Suprapubic skin (tissue), 4 donors: ENCODE results near the gene L3HYPDH. TPM values are rescaled to one million over a fixed set of nuclear protein-coding genes. Genes with fewer than 3 reads are reported as not detected.

Experiments
- DNase-seq, 2 donors: peaks; one replicate each; pipeline ENCODE4 v3.0.0-alpha.2; 2019; ENCODE audit warnings: low spot score in 2 of 2
- H3K27ac ChIP-seq: fragments of 200-600 bp; sonication (generic); one replicate; pipeline ENCODE4 v1.5.1; 2019
- H3K27me3 ChIP-seq: fragments of 200-600 bp; sonication (generic); one replicate; pipeline ENCODE4 v1.5.1; 2019
- H3K36me3 ChIP-seq: fragments of 200-600 bp; sonication (generic); one replicate; pipeline ENCODE4 v1.5.1; 2019
- H3K4me1 ChIP-seq: fragments of 200-600 bp; sonication (generic); one replicate; pipeline ENCODE4 v1.5.1; 2019
- H3K4me3 ChIP-seq: fragments of 200-600 bp; sonication (generic); one replicate; pipeline ENCODE4 v1.5.1; 2019; ENCODE audit warnings: mild to moderate bottlenecking
- H3K9me3 ChIP-seq: fragments of 200-600 bp; sonication (generic); one replicate; pipeline ENCODE4 v1.5.1; 2019
- CTCF ChIP-seq, 2 donors: fragments of 200-600 bp in 1 of 2; fragments of 450-650 bp in 1 of 2; sonication (generic) in 1 of 2; IDR thresholded peaks; one replicate each; pipeline ENCODE4 v1.5.1; 2016 to 2019; ENCODE audit warnings: antibody characterized with exemption in 2 of 2, mild to moderate bottlenecking in 1 of 2, moderate library complexity in 1 of 2
- EP300 ChIP-seq: sonication (generic); formaldehyde crosslinking; IDR thresholded peaks from one replicate; pipeline ENCODE4 v1.6.1; 2017; ENCODE audit warnings: antibody characterized with exemption
- POLR2A ChIP-seq, 2 donors: fragments of 450-650 bp; IDR thresholded peaks; one replicate each; pipeline ENCODE4 v1.6.1; 2017; ENCODE audit warnings: antibody characterized with exemption in 2 of 2, mild to moderate bottlenecking in 2 of 2, moderate library complexity in 2 of 2
- POLR2AphosphoS5 ChIP-seq, 3 donors: sonication (generic); formaldehyde crosslinking; IDR thresholded peaks; one replicate each; pipeline ENCODE4 v1.6.1; 2017; ENCODE audit warnings: antibody characterized with exemption in 3 of 3
- WGBS: methylation state at CpG from one replicate; pipeline ENCODE4 v1.1.5; 2018; 5-methylcytosine and 5-hydroxymethylcytosine counted together
- total RNA-seq, 4 donors: library from RNA; depleted of rRNA; stranded (reverse); fragments of >200 nt; gene quantifications; one replicate each; pipeline ENCODE4 v1.1.0, GENCODE V29; 2016

L3HYPDH gene
- total RNA-seq, 4 donors from 2014 or later, result 15.3 to 59.1 (median 23.3) TPM

GRCh38 chr14:59484639-59485175 lies 499 bp upstream of the L3HYPDH start:
- TF ChIP-seq EP300 (no peak), POLR2AphosphoS5 (IDR thresholded peaks at IDR 0.05) (no peak)
- H3K27ac ChIP-seq, result peak overlapping the region; percentile 94
- WGBS, result 0% methylated on average over 13 of the region's 32 CpGs
- peak overlapping the region; percentile 85 for H3K4me3 ChIP-seq
- H3K36me3 ChIP-seq, result peaks cover 20% of the 10 kb centered on the region
- H3K4me1 ChIP-seq, result peaks cover 48% of the 10 kb centered on the region
- H3K9me3 ChIP-seq, result no peaks in the 10 kb centered on the region
- no peaks in the 10 kb centered on the region for H3K27me3 ChIP-seq
- DNase-seq, result no peak

GRCh38 chr14:59483363-59483762 lies 845 bp downstream of the L3HYPDH start:
- Histone ChIP-seq H3K9me3 (no peaks in the 10 kb centered on the region), H3K27ac (peak overlapping the region; percentile 94), H3K36me3 (peaks cover 7% of the 10 kb centered on the region), H3K4me3 (peak overlapping the region; percentile 85), H3K27me3 (no peaks in the 10 kb centered on the region), H3K4me1 (peaks cover 44% of the 10 kb centered on the region)
- 2% methylated on average over 16 of the region's 16 CpGs for WGBS
- no peak for DNase-seq
- TF ChIP-seq POLR2AphosphoS5 (IDR thresholded peaks at IDR 0.05) (no peak), EP300 (no peak), CTCF (IDR thresholded peaks at IDR 0.05) (no peak), POLR2A (IDR thresholded peaks at IDR 0.05) (no peak)

GRCh38 chr14:59482541-59483331 lies 1.5 kb downstream of the L3HYPDH start:
- H3K27ac ChIP-seq, result peak overlapping the region; percentile 94
- H3K9me3 ChIP-seq, result no peaks in the 10 kb centered on the region
- peaks cover 2% of the 10 kb centered on the region for H3K36me3 ChIP-seq
- TF ChIP-seq POLR2AphosphoS5 (IDR thresholded peaks at IDR 0.05), result no peak
- WGBS, result 42% methylated on average over 6 of the region's 6 CpGs
- DNase-seq, result no peak
- H3K27me3 ChIP-seq, result no peaks in the 10 kb centered on the region
- peaks cover 43% of the 10 kb centered on the region for H3K4me1 ChIP-seq
- peak overlapping the region; percentile 85 for H3K4me3 ChIP-seq

GRCh38 chr14:59481871-59482540 lies 2.2 kb downstream of the L3HYPDH start:
- H3K27ac ChIP-seq, result peak overlapping the region; percentile 52
- H3K27me3 ChIP-seq, result no peaks in the 10 kb centered on the region
- H3K4me1 ChIP-seq, result peaks cover 43% of the 10 kb centered on the region
- H3K36me3 ChIP-seq, result no peaks in the 10 kb centered on the region
- no peaks in the 10 kb centered on the region for H3K9me3 ChIP-seq
- WGBS, result 37% methylated on average over 2 of the region's 2 CpGs
- H3K4me3 ChIP-seq, result peak overlapping the region; percentile 85
- DNase-seq, result no peak
- no peak for TF ChIP-seq POLR2AphosphoS5 (IDR thresholded peaks at IDR 0.05)
- TF ChIP-seq EP300, result no peak
- no peak for TF ChIP-seq POLR2A (IDR thresholded peaks at IDR 0.05)
- no peak for TF ChIP-seq CTCF (IDR thresholded peaks at IDR 0.05)

- no peaks in the 10 kb centered on the region for H3K27me3 ChIP-seq
Measured at GRCh38 chr14:59481407-59481806, 2.8 kb downstream of the L3HYPDH start.

More at GRCh38 chr14:59481407-59481806, 2.8 kb downstream of the L3HYPDH start:
- no peak for DNase-seq
- 90% methylated on average over 2 of the region's 2 CpGs for WGBS
- Histone ChIP-seq H3K36me3 (peaks cover under 1% of the 10 kb centered on the region), H3K9me3 (no peaks in the 10 kb centered on the region), H3K4me1 (peaks cover 41% of the 10 kb centered on the region), H3K27ac (no peak overlapping the region), H3K4me3 (no peak overlapping the region)
- no peak for TF ChIP-seq POLR2A (IDR thresholded peaks at IDR 0.05)
- no peak for TF ChIP-seq CTCF (IDR thresholded peaks at IDR 0.05)
- no peak for TF ChIP-seq POLR2AphosphoS5 (IDR thresholded peaks at IDR 0.05)
- TF ChIP-seq EP300, result no peak
